ENCODE measurements around the gene FMO2.

The FMO2 gene, protein sequence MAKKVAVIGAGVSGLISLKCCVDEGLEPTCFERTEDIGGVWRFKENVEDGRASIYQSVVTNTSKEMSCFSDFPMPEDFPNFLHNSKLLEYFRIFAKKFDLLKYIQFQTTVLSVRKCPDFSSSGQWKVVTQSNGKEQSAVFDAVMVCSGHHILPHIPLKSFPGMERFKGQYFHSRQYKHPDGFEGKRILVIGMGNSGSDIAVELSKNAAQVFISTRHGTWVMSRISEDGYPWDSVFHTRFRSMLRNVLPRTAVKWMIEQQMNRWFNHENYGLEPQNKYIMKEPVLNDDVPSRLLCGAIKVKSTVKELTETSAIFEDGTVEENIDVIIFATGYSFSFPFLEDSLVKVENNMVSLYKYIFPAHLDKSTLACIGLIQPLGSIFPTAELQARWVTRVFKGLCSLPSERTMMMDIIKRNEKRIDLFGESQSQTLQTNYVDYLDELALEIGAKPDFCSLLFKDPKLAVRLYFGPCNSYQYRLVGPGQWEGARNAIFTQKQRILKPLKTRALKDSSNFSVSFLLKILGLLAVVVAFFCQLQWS

DNA sequence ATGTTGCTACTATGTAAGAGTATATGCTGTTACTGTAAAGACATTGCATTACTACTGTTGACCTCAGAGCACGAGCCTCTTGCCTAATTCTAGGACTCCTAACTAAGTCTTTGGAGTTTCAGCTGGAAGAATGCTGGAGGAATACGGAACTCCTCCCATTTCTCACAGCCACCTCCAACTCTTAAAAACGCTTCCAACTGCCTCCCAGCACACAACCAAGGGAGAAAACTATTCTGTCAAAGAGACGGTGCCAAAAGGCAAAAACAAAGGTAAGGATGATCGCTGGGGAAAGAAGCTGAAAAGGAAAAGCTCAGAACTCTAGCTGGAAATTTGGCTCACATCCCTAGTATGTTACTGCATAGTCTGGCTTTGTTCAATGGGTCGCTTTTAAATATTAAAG, at the start of gene FMO2:
Gene FMO2, plus strand, starts transcription at position 210 of the 400 bp plus-strand sequence. CDS start 414 bp downstream, outside the sequence.
- no peak for FAIRE-seq

DNA sequence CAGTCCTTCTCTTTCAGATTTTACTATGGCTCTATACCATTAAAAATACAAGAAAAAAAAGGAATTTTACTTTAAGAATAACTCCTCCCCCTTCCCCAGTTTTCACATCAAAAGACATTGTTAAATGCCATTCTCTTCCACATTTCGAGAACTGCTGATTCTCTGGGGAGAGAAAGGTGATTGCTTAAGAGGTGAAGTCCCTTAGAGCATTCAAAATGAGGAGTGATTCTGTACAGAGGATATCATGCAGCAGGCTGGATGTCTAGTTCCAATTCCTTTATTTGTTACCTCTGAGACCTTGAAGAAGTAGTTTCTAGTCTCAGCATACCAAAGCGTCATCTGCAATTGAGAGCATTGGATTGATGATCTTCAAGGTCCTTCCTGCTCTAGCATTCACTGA, 47.5 kb upstream of the FMO2 start:
- FAIRE-seq = no peak

- FAIRE-seq = no peak
Measured at GRCh38 chr1:171138980-171139379, 46.1 kb upstream of the FMO2 start.

DNA sequence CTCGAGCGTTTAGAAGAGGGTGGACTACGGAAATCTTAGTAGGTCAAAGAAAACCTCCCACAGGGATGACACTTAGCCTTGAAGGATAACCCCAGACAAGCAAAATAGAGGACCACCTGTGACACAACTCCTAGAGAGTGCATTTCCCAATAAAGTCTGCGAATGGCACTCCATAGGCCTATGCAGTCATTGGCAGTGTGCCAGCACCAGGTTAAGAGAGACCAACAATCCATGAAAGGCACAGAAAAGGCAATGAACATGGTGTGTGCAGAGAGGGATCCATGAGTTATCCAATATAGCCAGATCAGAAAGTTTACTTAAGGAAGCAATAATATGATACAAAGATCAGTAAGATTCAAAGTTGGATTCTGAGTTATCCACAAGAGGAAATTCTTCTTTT, 45.2 kb upstream of the FMO2 start:
- FAIRE-seq = no peak

- FAIRE-seq = no peak
Measured at GRCh38 chr1:171140401-171140800, 44.7 kb upstream of the FMO2 start.

DNA sequence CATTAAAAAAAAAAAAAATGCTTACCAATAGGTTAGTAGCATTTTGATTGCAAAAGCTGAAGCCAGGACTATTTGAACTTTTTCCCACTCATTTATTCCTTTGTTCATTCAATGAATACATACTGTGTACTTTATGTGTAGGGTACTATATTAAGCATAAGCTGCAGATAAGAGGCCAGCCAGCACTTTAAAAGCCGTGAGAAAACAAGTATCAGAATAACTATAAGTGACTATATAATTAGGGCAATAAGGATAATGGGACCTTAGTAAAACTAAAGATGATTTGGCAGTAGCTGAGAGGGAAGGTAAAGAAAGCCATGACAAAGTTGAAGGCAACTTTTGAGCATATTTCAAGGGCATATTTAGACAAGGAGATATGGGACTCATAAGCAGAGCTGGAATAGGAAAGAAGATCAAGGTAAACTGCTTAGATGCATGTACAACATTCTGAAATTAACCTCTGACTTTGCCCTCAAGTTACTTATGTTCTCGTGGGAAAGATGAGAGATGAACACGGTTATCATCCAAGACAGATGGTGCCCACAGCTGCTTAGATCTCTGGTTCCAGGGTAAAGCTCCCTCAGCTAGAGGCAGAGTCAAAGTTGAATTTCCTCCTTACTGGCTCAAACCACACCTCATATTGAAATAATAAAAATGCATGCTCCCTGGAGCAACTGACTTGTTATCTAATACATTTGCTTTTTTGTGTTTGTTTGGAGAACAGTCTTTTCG, 44.0 kb upstream of the FMO2 start:
- FAIRE-seq = no peak

DNA sequence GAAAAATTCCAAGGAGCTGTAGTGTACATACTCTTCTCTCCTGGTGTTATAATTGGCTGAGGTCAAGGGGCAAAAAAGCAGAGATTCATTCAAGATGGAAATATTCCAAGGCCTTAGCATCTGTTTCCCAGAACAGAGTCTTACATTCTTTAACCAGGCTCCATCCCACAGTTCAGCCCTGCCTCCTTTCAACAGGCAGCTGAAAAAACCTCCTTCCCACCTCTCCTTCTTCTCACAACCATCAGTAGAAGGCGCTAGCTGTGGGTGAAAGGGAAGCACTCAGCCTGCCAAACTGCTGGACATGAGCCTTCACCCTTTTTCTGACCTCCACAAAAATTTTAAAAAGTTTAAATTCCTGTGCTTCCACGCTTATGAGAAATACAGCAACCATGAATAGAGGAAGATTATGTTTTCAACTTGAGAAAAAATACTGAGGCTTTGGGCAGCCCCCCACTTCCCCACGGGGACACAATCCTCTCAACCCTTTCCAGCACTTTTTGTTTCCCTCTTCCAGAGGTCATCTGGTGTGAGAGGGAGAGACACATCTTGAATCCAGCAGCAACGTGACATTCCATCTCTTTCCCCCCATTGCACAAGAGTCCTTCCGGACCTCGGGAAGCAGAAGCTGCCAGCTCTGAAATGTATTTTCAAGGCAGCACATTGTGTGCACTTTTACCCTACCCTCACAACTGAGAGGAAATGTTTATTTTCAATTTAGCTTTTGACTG, 43.2 kb upstream of the FMO2 start:
- no peak for FAIRE-seq

- no peak for FAIRE-seq
Measured at GRCh38 chr1:171142416-171143385, 42.4 kb upstream of the FMO2 start.

- FAIRE-seq = no peak
Measured at GRCh38 chr1:171150156-171150555, 34.9 kb upstream of the FMO2 start.

- FAIRE-seq = no peak
Measured at GRCh38 chr1:171152549-171152948, 32.6 kb upstream of the FMO2 start.

DNA sequence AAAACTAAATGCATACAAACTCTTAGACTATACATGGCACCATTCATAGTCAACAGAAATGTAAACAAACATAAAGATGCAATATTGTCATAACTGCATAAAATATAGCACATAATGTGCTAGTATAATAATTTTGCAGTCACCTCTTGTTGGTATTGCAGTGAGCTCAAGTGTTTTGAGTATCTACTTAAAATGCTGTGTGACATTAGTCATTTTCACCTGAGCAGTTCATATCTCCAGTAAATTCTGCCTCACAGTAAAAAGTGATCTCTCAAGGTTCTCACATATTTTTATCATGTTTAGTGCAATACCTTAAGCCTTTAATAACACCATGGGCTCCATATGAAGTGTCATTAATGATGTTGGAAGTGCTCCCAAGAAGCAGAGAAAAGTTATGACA, 29.6 kb upstream of the FMO2 start:
- FAIRE-seq = peak; percentile 34

DNA sequence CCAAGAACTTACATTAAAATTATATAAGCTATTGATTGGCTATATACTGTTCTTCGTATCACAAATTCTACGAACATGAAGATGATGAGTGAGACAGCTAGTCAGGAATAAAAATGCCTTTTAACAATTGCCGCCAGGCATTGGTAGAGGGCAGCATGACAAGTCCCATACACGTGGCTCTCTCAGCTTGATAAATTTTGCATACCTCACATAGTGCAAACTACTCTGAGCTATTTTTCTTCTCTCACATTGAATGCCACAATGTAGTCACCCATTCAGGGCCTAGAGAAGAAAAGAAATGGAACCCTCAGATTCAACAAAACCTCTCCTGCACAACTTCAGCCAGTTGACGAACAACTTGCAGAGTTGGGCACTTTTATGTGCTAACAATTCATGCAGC, 27.0 kb upstream of the FMO2 start:
- FAIRE-seq = no peak

DNA sequence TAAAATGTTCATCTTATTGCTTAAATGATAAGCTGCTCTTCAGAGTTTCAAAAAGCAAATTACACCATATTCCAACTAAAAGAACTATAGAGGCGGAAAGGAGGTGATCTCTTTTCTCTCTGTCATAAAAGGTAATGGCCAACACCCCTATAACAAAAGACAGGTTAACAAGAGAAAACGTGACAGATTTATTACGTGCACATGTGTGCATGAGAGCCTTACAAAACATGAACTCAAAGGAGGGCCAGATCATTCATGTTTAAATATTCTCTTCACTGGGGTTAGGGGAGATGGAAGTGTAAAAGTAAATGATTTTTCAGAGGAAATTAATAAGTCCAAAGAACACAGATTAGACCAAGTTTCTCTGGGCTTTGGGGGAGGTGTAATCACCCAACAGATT, 26.5 kb upstream of the FMO2 start:
- no peak for FAIRE-seq

DNA sequence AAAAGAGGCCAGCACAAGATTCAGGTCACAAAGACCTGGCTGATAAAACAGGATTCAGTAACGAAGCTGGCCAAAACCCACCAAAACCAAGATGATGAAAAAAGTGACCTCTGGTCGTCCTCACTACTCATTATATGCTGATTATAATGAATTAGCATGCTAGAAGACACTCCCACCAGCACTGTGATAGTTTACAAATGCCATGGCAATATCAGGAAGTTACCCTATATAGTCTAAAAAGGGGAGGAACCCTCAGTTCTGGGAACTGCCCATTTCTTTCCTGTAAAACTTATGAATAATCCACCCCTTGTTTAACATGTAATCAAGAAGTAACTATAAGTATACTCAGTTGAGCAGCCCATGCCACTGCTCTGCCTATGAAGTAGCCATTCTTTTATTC, 26.0 kb upstream of the FMO2 start:
- no peak for FAIRE-seq

GRCh38 chr1:171160211-171160610, 24.9 kb upstream of the FMO2 start:
- FAIRE-seq = no peak

GRCh38 chr1:171160639-171161354, 24.3 kb upstream of the FMO2 start:
- peak; percentile 39 for FAIRE-seq

GRCh38 chr1:171161431-171161830, 23.7 kb upstream of the FMO2 start:
- no peak for FAIRE-seq

GRCh38 chr1:171166361-171166760, 18.7 kb upstream of the FMO2 start:
- no peak for FAIRE-seq

DNA sequence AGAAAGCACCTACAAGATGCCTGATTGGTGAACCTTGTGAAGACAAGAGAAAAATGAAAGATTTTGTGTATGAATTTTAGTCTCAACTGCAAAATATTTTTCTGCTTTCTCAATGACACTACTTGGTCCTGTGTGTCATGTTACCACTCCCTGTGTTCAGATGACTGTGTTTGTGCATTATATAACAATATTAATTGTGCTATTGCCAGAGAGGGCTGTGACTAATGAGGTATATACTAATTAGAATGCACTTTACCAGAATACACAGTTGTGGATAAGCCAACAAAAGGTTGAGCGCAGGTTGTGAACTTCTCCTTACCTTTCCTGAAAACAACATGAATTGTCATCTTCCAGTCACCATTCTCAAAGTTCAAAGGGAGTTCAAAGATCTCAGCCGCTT, 17.3 kb upstream of the FMO2 start:
- no peak for FAIRE-seq

- FAIRE-seq = peak; percentile 41
Measured at GRCh38 chr1:171172471-171172870, 12.6 kb upstream of the FMO2 start.

- no peak for FAIRE-seq
Measured at GRCh38 chr1:171173069-171173468, 12.0 kb upstream of the FMO2 start.

Measured in TTC549 (cell line).